ENCODE results near the gene PSMD8. TPM values are rescaled to one million over a fixed set of nuclear protein-coding genes. Genes with fewer than 3 reads are reported as not detected.
A peak's percentile ranks its signal among the peaks of the same experiment; 100 is the strongest.

The PSMD8 gene
- total RNA-seq, 2 donors from 2014 or later: 173 to 178 TPM

DNA sequence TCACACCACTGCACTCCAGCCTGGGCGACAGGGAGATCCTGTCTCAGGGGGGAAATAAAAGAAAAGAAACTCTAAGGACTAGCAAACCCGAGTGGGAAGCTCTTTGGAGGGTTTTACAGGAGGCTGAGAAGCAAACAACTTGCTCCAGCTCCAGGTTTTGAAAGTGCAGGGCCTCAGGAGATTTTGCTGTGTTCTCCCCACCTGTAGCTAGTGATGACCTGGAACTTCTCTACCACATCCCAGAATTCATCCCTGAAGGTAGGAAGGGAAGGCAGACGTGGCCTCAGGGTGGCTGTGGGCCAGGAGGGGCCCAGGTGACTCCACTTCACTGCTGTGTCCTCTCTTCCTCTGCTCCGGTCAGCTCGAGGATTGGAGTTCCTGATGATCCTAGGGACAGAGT lies 16.3 kb upstream of the PSMD8 start:
- no peaks in the 10 kb centered on the region for H3K9me3 ChIP-seq
- H3K4me1 ChIP-seq (ENCODE audit: control insufficient read depth in 1 of 2, low read depth in 2 of 2): peaks cover 8 to 17% of the 10 kb centered on the region in 2 donors
- no peaks in the 10 kb centered on the region for H3K36me3 ChIP-seq
- ATAC-seq (ENCODE audit: insufficient number of reproducible peaks, low FRiP score, low read depth) (no peak), DNase-seq (ENCODE audit: low spot score) (no peak)
- H3K27ac ChIP-seq: no peak overlapping the region
- no peak overlapping the region for H3K4me3 ChIP-seq
- TF ChIP-seq, protein P1, sequence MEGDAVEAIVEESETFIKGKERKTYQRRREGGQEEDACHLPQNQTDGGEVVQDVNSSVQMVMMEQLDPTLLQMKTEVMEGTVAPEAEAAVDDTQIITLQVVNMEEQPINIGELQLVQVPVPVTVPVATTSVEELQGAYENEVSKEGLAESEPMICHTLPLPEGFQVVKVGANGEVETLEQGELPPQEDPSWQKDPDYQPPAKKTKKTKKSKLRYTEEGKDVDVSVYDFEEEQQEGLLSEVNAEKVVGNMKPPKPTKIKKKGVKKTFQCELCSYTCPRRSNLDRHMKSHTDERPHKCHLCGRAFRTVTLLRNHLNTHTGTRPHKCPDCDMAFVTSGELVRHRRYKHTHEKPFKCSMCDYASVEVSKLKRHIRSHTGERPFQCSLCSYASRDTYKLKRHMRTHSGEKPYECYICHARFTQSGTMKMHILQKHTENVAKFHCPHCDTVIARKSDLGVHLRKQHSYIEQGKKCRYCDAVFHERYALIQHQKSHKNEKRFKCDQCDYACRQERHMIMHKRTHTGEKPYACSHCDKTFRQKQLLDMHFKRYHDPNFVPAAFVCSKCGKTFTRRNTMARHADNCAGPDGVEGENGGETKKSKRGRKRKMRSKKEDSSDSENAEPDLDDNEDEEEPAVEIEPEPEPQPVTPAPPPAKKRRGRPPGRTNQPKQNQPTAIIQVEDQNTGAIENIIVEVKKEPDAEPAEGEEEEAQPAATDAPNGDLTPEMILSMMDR (IDR thresholded peaks at IDR 0.05): no peak
- H3K27me3 ChIP-seq (replicated peaks; ENCODE audit: insufficient read depth): no peaks in the 10 kb centered on the region

DNA sequence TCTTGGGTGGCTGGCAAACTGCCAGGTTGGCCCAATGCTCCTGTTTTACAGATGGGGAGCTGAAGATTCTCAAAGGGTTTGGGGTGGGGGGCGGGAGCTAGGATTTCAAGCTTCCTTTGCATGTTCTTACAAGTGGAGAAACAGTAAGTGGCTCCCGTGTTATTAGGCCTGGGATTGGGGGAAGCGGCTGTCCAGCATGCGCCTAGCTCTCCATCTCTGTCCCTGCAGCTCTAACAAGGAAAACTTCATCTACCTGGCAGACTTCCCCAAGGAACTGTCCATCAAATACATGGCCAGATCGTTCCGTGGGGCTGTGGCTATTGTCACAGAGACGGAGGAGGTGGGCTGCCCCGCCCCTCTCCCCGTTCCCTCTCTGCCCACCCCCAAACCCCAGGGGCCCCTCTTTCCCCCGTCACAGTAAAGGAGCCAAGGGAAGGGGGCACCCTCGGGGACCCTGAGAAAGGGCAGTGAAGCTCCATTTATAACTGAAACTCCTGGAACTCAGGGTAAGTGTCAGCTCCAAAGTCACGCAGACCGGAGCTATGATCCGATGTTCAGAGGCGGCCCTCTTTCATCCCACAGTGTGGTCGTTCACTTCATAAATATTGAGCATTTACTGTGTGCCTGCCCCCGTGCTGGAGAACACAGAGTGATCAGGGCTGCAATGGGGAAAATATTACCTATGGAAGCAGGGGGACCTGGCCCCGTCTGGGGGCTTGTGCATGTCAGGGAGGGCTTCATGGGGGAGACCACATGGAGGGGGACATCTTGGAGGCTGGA lies 14.9 kb upstream of the PSMD8 start:
- H3K4me3 ChIP-seq: no peak overlapping the region
- TF ChIP-seq, protein P1 (IDR thresholded peaks at IDR 0.05): no peak
- peaks cover 8 to 17% of the 10 kb centered on the region in 2 donors for H3K4me1 ChIP-seq (ENCODE audit: control insufficient read depth in 1 of 2, low read depth in 2 of 2)
- no peak overlapping the region for H3K27ac ChIP-seq
- no peaks in the 10 kb centered on the region for H3K9me3 ChIP-seq
- H3K27me3 ChIP-seq (replicated peaks; ENCODE audit: insufficient read depth): no peaks in the 10 kb centered on the region
- no peak for DNase-seq (ENCODE audit: low spot score)
- H3K36me3 ChIP-seq: no peaks in the 10 kb centered on the region
- ATAC-seq (ENCODE audit: insufficient number of reproducible peaks, low FRiP score, low read depth): no peak

DNA sequence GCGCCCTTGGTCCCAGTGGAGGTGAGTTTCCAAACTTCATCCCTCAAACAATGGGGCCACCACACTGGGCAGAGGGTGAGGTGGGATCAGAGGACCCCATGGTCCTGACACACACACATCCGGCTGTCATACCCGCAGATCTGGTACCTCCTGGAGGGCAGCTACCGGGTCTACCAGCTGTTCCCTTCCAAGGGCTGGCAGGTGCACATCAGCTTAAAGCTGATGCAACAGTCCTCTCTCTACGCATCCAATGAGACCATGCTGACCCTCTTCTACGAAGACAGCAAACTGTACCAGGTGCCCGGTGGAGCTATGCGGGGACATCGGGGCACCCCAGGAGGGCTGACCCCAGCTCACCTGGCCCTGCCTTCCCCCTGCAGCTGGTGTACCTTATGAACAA lies 14.0 kb upstream of the PSMD8 start:
- no peak for ATAC-seq (ENCODE audit: insufficient number of reproducible peaks, low FRiP score, low read depth)
- H3K9me3 ChIP-seq: no peaks in the 10 kb centered on the region
- no peaks in the 10 kb centered on the region for H3K27me3 ChIP-seq (replicated peaks; ENCODE audit: insufficient read depth)
- H3K4me3 ChIP-seq: no peak overlapping the region
- H3K4me1 ChIP-seq (ENCODE audit: control insufficient read depth in 1 of 2, low read depth in 2 of 2): peaks cover 8 to 17% of the 10 kb centered on the region in 2 donors
- H3K36me3 ChIP-seq: no peaks in the 10 kb centered on the region
- DNase-seq (ENCODE audit: low spot score): no peak
- no peak overlapping the region for H3K27ac ChIP-seq
- TF ChIP-seq, protein P1 (IDR thresholded peaks at IDR 0.05): no peak

DNA sequence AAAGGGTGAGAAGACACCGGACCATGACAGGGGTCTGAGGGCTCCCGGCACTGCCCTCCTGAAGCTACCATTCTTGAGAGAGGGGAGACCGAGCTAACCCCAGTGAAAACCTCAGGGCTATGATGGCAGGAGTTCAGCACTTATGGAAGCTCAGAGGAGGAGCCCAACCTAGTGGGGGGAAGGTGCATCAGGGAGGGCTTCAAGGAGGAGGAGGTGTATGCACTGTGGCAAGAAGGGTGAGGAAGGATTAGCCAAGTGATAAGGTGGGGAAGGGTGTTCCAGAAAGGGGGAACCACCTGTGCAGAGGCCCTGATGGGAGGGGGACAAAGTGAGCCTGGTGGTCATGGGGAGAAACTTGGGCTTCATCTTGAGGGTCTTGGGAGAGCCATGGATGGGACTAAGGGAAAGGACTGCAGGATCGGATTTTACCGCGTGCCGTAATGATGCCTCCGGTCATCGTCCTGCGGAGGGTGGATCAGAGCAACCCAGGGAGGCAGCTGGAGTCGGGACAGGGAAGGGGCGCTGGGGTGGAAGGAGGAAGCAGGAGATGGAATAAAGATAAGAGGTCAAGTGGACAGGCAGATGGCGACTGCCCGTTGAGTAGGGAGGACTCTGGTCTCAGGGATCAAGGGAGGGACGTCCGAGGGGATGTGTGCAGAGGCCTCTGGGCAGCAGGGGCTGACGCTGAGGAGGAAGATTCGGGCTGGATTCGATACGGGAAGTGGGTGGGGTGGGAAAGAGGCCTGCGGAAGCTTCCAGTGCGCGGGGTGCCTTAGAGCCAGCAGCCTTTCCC lies 13.3 kb upstream of the PSMD8 start:
- Histone ChIP-seq H3K4me1 (ENCODE audit: control insufficient read depth in 1 of 2, low read depth in 2 of 2) (peaks cover 8 to 17% of the 10 kb centered on the region in 2 donors), H3K4me3 (peak overlapping the region; percentile 82), H3K36me3 (no peaks in the 10 kb centered on the region), H3K27me3 (replicated peaks; ENCODE audit: insufficient read depth) (no peaks in the 10 kb centered on the region), H3K9me3 (no peaks in the 10 kb centered on the region), H3K27ac (no peak overlapping the region)
- TF ChIP-seq, protein P1 (IDR thresholded peaks at IDR 0.05): no peak
- no peak for ATAC-seq (ENCODE audit: insufficient number of reproducible peaks, low FRiP score, low read depth)
- DNase-seq (ENCODE audit: low spot score): no peak

DNA sequence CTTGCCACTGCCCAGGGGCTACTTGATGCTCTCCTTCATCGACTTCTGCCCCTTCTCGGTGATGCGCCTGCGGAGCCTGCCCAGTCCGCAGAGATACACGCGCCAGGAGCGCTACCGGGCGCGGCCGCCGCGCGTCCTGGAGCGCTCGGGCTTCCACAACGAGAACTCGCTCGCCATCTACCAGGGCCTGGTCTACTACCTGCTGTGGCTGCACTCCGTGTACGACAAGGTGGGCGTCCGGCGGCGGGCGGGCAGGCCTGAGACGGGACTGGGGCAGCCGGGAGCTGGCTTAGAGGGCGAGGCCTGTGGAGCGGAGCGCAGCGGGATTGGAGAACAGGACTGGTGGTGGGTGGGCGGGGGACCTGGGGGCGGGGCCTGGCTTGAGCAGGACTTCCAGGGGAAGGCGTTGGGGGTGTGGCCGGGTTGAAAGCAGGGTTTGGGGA lies 12.7 kb upstream of the PSMD8 start:
- DNase-seq (ENCODE audit: low spot score) (no peak), ATAC-seq (ENCODE audit: insufficient number of reproducible peaks, low FRiP score, low read depth) (peak; percentile 21)
- TF ChIP-seq, protein P1 (IDR thresholded peaks at IDR 0.05): peak; percentile 53
- Histone ChIP-seq H3K4me3 (peak overlapping the region; percentile 82), H3K27me3 (replicated peaks; ENCODE audit: insufficient read depth) (no peaks in the 10 kb centered on the region), H3K36me3 (no peaks in the 10 kb centered on the region), H3K4me1 (ENCODE audit: control insufficient read depth in 1 of 2, low read depth in 2 of 2) (peaks cover 8 to 17% of the 10 kb centered on the region in 2 donors), H3K27ac (no peak overlapping the region), H3K9me3 (no peaks in the 10 kb centered on the region)
